Skin of body (tissue), 2 donors: ENCODE data around the gene ZBTB32. TPM values are rescaled to one million over a fixed set of nuclear protein-coding genes. Genes with fewer than 3 reads are reported as not detected.
"Not testable (repeated sequence)": the region's sequence is repeated elsewhere in the genome, so short reads cannot be mapped to it uniquely, and the experiment has no call there.

Source experiments
- DNase-seq: peaks from one replicate; lab custom pipeline; 2025; lab: John Stamatoyannopoulos, UW
- total RNA-seq: library from RNA; depleted of rRNA; stranded (reverse); fragments of >200 nt; gene quantifications from one replicate; pipeline ENCODE4 v1.2.3, GENCODE V29; 2014

The ZBTB32 gene
- total RNA-seq: not detected

GRCh38 chr19:35704218-35704617 lies at the start of gene ZBTB32:
TSS of gene ZBTB32 (plus strand) at chr19:35704558. CDS start at chr19:35714627, 10,069 bp downstream.
- no peak for DNase-seq

GRCh38 chr19:35654828-35655227 lies 49.5 kb upstream of the ZBTB32 start:
- DNase-seq: not testable (repeated sequence)

DNA sequence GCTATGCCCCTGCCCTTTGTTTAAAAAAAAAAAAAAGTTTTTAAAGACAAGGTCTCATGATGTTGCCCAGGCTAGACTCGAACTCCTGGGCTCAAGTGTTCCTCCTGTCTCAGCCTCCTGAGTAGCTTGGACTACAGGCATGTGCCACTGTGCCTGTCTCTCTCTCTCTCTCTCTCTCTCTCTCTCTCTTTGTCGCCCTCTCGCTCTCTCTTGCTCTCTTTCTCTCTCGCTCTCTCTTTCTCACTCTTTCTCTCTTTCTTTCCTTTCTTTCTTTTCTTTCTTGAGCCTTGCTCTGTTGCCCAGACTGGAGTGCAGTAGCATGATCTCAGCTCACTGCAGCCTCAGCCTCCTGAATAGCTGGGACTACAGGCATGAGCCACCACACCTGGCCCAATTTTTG lies 48.8 kb upstream of the ZBTB32 start:
- DNase-seq: no peak

GRCh38 chr19:35656700-35657099 lies 47.7 kb upstream of the ZBTB32 start:
- no peak for DNase-seq

GRCh38 chr19:35657904-35658700 lies 46.3 kb upstream of the ZBTB32 start:
- no peak for DNase-seq

DNA sequence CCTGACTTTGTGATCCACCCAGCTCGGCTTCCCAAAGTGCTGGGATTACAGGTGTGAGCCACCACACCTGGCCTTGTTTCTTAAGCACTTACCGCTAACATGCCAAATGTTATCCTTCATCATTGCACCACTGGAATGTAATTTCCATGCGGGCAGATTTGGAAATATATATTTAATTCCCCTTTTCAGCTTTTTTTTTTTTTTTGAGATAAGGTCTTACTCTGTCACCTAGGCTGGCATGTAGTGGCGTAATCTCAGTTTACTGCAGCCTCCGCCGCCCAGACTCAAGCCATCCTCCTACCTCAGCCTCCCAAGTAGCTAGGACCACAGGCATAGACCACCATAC lies 42.4 kb upstream of the ZBTB32 start:
- no peak for DNase-seq

GRCh38 chr19:35663981-35664380 lies 40.4 kb upstream of the ZBTB32 start:
- no peak for DNase-seq

- DNase-seq: no peak
Measured at GRCh38 chr19:35665157-35665556, 39.2 kb upstream of the ZBTB32 start.

GRCh38 chr19:35665604-35666003 lies 38.8 kb upstream of the ZBTB32 start:
- DNase-seq: no peak

DNA sequence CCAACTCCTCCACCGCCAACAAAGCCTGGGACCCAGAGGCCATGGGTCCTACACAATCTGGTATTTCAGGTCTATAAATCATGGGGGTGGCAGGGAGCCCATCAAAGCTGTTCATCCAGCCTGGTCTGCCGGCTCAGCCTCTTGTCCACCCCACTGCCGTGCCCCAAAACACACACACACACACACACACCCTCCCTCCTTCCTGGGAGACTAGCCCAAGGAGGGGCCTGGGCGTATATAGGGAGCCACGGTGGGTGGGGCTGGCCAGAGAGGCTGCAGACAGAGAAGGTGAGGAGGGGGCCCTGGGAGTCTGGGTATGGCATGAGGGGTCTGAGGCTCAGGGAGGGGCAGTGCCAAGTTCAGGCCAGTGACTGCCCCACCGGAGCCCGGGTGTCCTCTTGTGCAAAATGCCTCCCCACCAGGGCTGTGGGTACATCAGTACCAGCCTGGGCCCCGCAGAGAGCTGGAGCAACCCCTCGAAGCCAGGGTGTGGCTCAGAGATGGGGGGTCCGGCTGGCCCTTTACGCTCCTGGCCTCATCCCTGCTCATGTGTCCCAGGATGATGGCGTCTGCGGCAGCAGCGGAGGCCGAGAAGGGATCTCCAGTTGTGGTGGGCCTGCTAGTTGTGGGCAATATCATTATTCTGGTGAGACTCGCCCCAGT lies 38.0 kb upstream of the ZBTB32 start, which contains the start of gene UPK1A:
TSS of gene UPK1A (plus strand) at position 267 of the 663 bp plus-strand sequence. CDS start at position 563, 296 bp downstream.
- no peak for DNase-seq

- no peak for DNase-seq
Measured at GRCh38 chr19:35669566-35669965, 34.8 kb upstream of the ZBTB32 start.

DNA sequence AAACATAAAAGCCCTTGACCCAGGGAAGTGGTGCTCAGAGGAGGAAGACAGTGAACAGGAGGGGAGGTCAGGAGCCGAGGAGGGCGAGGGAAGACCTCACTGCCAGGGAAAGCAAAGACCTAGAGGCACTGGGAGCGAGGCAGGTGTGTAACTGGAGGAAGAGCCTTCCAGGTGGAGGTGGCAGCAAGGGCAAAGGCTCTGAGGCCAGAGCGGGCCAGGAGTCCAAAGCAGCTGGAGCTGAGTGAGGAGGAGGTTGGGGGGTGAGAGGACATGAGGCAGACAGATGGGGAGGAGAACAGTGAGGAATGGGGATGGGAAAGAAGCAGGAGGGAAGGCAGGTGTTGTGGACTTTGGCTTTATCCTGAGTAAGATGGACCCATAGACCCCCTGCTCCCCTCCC lies 34.4 kb upstream of the ZBTB32 start:
- no peak for DNase-seq

GRCh38 chr19:35670686-35671085 lies 33.7 kb upstream of the ZBTB32 start:
- no peak for DNase-seq

- DNase-seq: no peak
Measured at GRCh38 chr19:35671818-35672217, 32.5 kb upstream of the ZBTB32 start.

GRCh38 chr19:35673121-35673804 lies 31.1 kb upstream of the ZBTB32 start:
- DNase-seq: no peak

GRCh38 chr19:35675589-35676140 lies 28.7 kb upstream of the ZBTB32 start:
- no peak for DNase-seq

DNA sequence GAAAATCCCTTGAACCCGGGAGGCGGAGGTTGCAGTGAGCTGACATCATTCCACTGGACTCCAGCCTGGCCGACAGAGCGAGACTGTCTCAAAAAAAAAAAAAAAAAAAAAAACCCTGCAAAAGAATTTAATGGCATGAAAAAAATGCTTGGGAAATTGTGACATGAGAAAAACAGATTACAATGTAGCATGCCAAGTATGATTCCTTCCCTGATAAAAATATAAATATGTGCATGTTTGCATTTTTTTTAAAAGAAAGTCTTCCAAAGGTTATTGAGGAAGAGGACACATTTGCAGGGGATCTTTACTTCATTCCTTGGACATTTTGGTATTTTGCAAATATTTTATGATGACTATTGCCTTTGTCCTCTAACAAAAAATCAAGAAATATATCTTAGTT lies 14.5 kb upstream of the ZBTB32 start:
- DNase-seq: no peak

- DNase-seq: not testable (repeated sequence)
Measured at GRCh38 chr19:35691106-35691505, 13.3 kb upstream of the ZBTB32 start.

GRCh38 chr19:35692010-35692409 lies 12.3 kb upstream of the ZBTB32 start:
- no peak for DNase-seq

DNA sequence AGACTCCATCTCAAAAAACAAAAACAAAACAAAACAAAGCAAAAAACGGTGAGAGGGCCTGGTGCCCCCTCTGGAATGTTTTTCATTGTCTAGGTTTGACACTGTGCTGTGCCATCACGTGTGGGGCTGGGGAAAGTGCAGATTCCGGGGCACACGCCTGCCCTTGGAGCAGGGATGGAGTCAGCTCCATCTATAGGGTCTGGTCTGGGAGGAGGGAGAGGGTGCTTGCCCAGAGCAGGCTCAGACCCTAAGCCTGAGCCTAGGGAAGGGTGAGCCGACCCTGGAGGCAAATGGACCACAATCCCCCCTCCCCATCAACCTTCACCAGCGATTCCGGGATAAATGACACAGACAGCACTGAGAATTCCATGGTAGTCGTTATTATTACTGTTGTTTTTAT lies 10.9 kb upstream of the ZBTB32 start:
- no peak for DNase-seq

DNA sequence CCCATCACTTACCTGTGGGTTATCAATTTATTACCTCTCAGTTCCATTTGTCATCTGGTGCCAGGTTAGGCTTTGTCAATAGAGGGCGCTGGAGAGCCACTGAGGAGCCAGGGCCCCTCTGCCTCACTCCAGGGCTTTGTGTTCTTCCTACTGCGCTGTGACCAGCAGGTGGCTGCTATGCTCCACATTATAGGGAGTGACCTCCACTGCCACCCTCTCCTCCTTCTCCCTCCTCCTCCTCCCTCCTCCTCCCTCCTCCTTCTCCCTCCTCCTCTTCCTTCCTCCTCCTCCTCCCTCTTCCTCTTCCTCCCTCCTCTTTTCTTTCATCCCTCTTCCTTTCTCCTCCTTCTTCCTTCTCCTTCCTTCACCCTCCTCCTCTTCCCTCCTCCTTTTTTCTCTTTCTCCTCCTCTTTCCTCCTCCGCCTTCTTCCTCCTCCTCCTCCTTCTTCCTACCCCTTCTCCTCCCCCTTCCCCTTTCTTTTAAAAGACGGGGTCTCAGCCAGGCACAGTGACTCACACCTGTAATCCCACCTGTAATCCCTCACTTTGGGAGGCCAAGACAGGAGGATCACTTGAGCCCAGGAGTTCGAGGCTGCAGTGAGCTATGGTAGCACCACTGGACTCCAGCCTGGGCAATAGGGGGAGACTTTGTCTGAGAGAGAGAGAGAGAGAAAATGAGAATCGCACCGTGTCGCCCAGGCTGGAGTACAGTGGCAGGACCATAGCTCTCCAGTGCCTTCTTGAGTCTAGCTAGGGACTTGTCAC lies 10.3 kb upstream of the ZBTB32 start:
- peak; percentile 45 for DNase-seq
